HCT116 (cell line): ENCODE results near the gene CPT1A. TPM values are rescaled to one million over a fixed set of nuclear protein-coding genes. Genes with fewer than 3 reads are reported as not detected.

Experiments used
- ATAC-seq: fragments of 200-7000 bp; cut with Tn5 transposase; 2 replicates; pipeline ENCODE4 v1.9.1; 2020; ENCODE audit warnings: mild to moderate bottlenecking, moderate library complexity
- BruUV-seq: library from RNA; stranded (reverse); fragments of 400-500 nt; replicated peaks from 2 replicates; lab custom pipeline; 2021; lab: Mats Ljungman, UMichigan
- CTCF ChIA-PET: fragments of 300-600 bp; sonication (Branson Sonifier 250); formaldehyde crosslinking; loops from one replicate; lab custom pipeline; 2021; ENCODE audit warnings: antibody characterized with exemption; lab: Charles Lee
- POLR2A ChIA-PET: fragments of 300-600, 350-600 bp; sonication (Branson Sonifier 250); formaldehyde crosslinking; loops from one replicate; lab custom pipeline; 2021; ENCODE audit warnings: antibody characterized with exemption; lab: Charles Lee
- RAD21 ChIA-PET, 2 experiments: fragments of 300-600 bp; sonication (Branson Sonifier 250); formaldehyde crosslinking; loops; one replicate each; lab custom pipeline; 2023; ENCODE audit warnings: low total read pairs in 2 of 2; ENCODE audit not compliant: uncharacterized antibody in 2 of 2, unreplicated experiment in 2 of 2, low non-redundant PET in 1 of 2; lab: Charles Lee
- DNase-seq: peaks from one replicate; pipeline ENCODE4 v3.0.0-alpha.2; 2010; ENCODE audit warnings: low read depth, low spot score
- H2AFZ ChIP-seq: fragments of 200-600 bp; shearing (Covaris generic), sonication (generic); 2 replicates; pipeline ENCODE4 v1.6.1; 2017; ENCODE audit warnings: low read depth, mixed run types, mixed read lengths, antibody characterized with exemption, low read length; ENCODE audit not compliant: poor library complexity, severe bottlenecking
- H3K27ac ChIP-seq: 2 replicates; pipeline ENCODE4 v1.5.1; 2012; ENCODE audit warnings: low read depth, low read length
- H3K27me3 ChIP-seq: fragments of 200-600 bp; sonication (generic); 2 replicates; pipeline ENCODE4 v1.6.1; 2016; ENCODE audit warnings: mixed run types, low read length, mixed read lengths; ENCODE audit not compliant: insufficient read depth
- H3K36me3 ChIP-seq, 2 experiments: fragments of 200-500 bp in 1 of 2; fragments of 200-600 bp in 1 of 2; sonication (Bioruptor generic) in 1 of 2; sonication (generic) in 1 of 2; 2 replicates each; pipeline versions ENCODE4 v1.5.1 to v1.6.1; 2014 to 2016; ENCODE audit warnings: low read length in 2 of 2, inconsistent platforms in 1 of 2, mixed read lengths in 1 of 2, mixed run types in 1 of 2; ENCODE audit not compliant: insufficient read depth in 2 of 2, control insufficient read depth in 1 of 2
- H3K4me1 ChIP-seq, 2 experiments: fragments of 200-600 bp in 1 of 2; sonication (generic) in 1 of 2; 2 replicates each; pipeline versions ENCODE4 v1.5.1 to v1.6.1; 2012 to 2017; ENCODE audit warnings: low read length in 2 of 2, inconsistent platforms in 1 of 2, mild to moderate bottlenecking in 1 of 2, mixed read lengths in 1 of 2, mixed run types in 1 of 2, moderate library complexity in 1 of 2; ENCODE audit not compliant: insufficient read depth in 2 of 2, control insufficient read depth in 1 of 2
- H3K4me2 ChIP-seq: fragments of 200-600 bp; sonication (generic); 2 replicates; pipeline ENCODE4 v1.6.1; 2017; ENCODE audit warnings: mixed run types, low read length, mixed read lengths
- H3K4me3 ChIP-seq, 2 experiments: fragments of 200-600 bp in 1 of 2; sonication (generic) in 1 of 2; replicated peaks in 1 of 2; 2 replicates each; pipeline ENCODE4 v1.5.1; 2011 to 2016; ENCODE audit warnings: low read length in 2 of 2, control low read depth in 1 of 2, low read depth in 1 of 2, mild to moderate bottlenecking in 1 of 2, mixed read lengths in 1 of 2, mixed run types in 1 of 2
- H3K79me2 ChIP-seq: fragments of 200-600 bp; sonication (generic); 2 replicates; pipeline ENCODE4 v1.6.1; 2017; ENCODE audit warnings: mild to moderate bottlenecking, mixed run types, low read length, moderate library complexity, mixed read lengths; ENCODE audit not compliant: insufficient read depth
- H3K9ac ChIP-seq: fragments of 200-600 bp; sonication (generic); 2 replicates; pipeline ENCODE4 v1.6.1; 2016; ENCODE audit warnings: low read length, mixed read lengths
- H3K9me2 ChIP-seq: fragments of 200-600 bp; sonication (generic), shearing (Covaris generic); 2 replicates; pipeline ENCODE4 v1.6.1; 2017; ENCODE audit warnings: mixed run types, mild to moderate bottlenecking, moderate library complexity; ENCODE audit not compliant: insufficient read depth
- H3K9me3 ChIP-seq, 2 experiments: fragments of 200-500 bp in 1 of 2; fragments of 200-600 bp in 1 of 2; sonication (Bioruptor generic) in 1 of 2; sonication (generic) in 1 of 2; 2 replicates each; pipeline ENCODE4 v1.6.1; 2014 to 2017; ENCODE audit warnings: low read length in 2 of 2, mixed read lengths in 2 of 2, inconsistent platforms in 1 of 2, low read depth in 1 of 2, mild to moderate bottlenecking in 1 of 2, mixed run types in 1 of 2, moderate library complexity in 1 of 2; ENCODE audit not compliant: control insufficient read depth in 1 of 2, insufficient read depth in 1 of 2
- H4K20me1 ChIP-seq: fragments of 200-600 bp; sonication (generic), shearing (Covaris generic); 2 replicates; pipeline ENCODE4 v1.6.1; 2017; ENCODE audit warnings: mixed run types, mild to moderate bottlenecking, moderate library complexity; ENCODE audit not compliant: insufficient read depth
- CBX3 ChIP-seq: IDR thresholded peaks from 2 replicates; pipeline ENCODE4 v1.6.1; 2012; ENCODE audit warnings: low read depth
- CEBPB ChIP-seq: IDR thresholded peaks from 2 replicates; pipeline ENCODE4 v1.6.1; 2012; ENCODE audit warnings: low read depth
- EGR1 ChIP-seq: IDR thresholded peaks from 2 replicates; pipeline ENCODE4 v1.6.1; 2012; ENCODE audit warnings: low read depth
- EZH2 ChIP-seq: fragments of 200-600 bp; sonication (generic); IDR thresholded peaks from 2 replicates; pipeline ENCODE4 v1.6.1; 2017; ENCODE audit warnings: antibody characterized with exemption, mixed run types
- EZH2phosphoT487 ChIP-seq: fragments of 200-600 bp; IDR thresholded peaks from 2 replicates; pipeline ENCODE4 v1.6.1; 2018; ENCODE audit warnings: antibody characterized with exemption, borderline replicate concordance
- POLR2A ChIP-seq: IDR thresholded peaks from 2 replicates; pipeline ENCODE4 v1.7.0; 2011; ENCODE audit warnings: borderline replicate concordance; ENCODE audit not compliant: insufficient read depth, insufficient read length; ENCODE audit errors: extremely low read depth
- POLR2AphosphoS5 ChIP-seq: IDR thresholded peaks from 2 replicates; pipeline ENCODE4 v1.6.1; 2011; ENCODE audit warnings: mild to moderate bottlenecking, low read depth, low read length, moderate library complexity
- RAD21 ChIP-seq: IDR thresholded peaks from 2 replicates; pipeline ENCODE4 v1.6.1; 2012; ENCODE audit warnings: low read depth, mild to moderate bottlenecking
- REST ChIP-seq: IDR thresholded peaks from 2 replicates; pipeline ENCODE4 v1.6.1; 2012; ENCODE audit warnings: low read depth
- SRF ChIP-seq: IDR thresholded peaks from 2 replicates; pipeline ENCODE4 v1.6.1; 2012; ENCODE audit warnings: low read depth
- TCF7L2 ChIP-seq: IDR thresholded peaks from 2 replicates; pipeline ENCODE4 v1.7.0; 2011; ENCODE audit warnings: borderline replicate concordance, inconsistent platforms; ENCODE audit not compliant: insufficient read depth, insufficient read length; ENCODE audit errors: extremely low read depth
- intact Hi-C: fragments of 100-400 bp; cut with micrococcal nuclease; formaldehyde crosslinking; loops from 2 replicates; pipeline ENCODE4 v1.10.0; 2022
- total RNA-seq: library from RNA; stranded (reverse); gene quantifications from one replicate; pipeline ENCODE4 v1.2.1, GENCODE V29; 2021; ENCODE audit not compliant: unreplicated experiment

The CPT1A gene
- total RNA-seq, 1 experiment from 2014 or later: 54.4 TPM

GRCh38 chr11:68812526-68812925 is 29.2 kb downstream of the CPT1A start:
- no peak overlapping the region for H3K27ac ChIP-seq
- no peaks in the 10 kb centered on the region for H4K20me1 ChIP-seq
- TF ChIP-seq EGR1 (no peak), EZH2 (no peak), POLR2A (no peak)
- TF ChIP-seq, all 23 proteins: peak for 0
- Histone ChIP-seq H3K9ac (no peak overlapping the region), H2AFZ (no peak overlapping the region), H3K4me2 (no peak overlapping the region), H3K4me3 (no peak overlapping the region), H3K9me3 (no peaks in the 10 kb centered on the region), H3K27me3 (no peaks in the 10 kb centered on the region), H3K9me2 (no peaks in the 10 kb centered on the region), H3K4me1 (peaks cover 0 to 1% of the 10 kb centered on the region in 2 experiments; a peak in 1 of 4 replicates), H3K79me2 (peaks cover 4% of the 10 kb centered on the region; the same call in 1 of the 2 replicates), H3K36me3 (peaks cover 0 to 3% of the 10 kb centered on the region in 2 experiments; a peak in 1 of 4 replicates)
- RAD21 ChIA-PET: no interaction called here
- CTCF ChIA-PET: no interaction called here
- intact Hi-C loops: no loop called here
- ATAC-seq (no peak), DNase-seq (no peak)
- POLR2A ChIA-PET: no interaction called here
- BruUV-seq: no TSS peak

- intact Hi-C loops: no loop called here
- DNase-seq: no peak
- ChIA-PET POLR2A (no interaction called here), CTCF (no interaction called here), RAD21 (no interaction called here)
- no peak for ATAC-seq
- H3K27ac ChIP-seq: no peak overlapping the region
- no peaks in the 10 kb centered on the region for H3K79me2 ChIP-seq
- peaks cover 0 to 6% of the 10 kb centered on the region in 2 experiments; a peak in 1 of 4 replicates for H3K4me1 ChIP-seq
- no peaks in the 10 kb centered on the region for H3K9me3 ChIP-seq
- H3K36me3 ChIP-seq: peaks cover 3% of the 10 kb centered on the region in 2 experiments; a peak in 2 of 4 replicates
- H3K9me2 ChIP-seq: no peaks in the 10 kb centered on the region
- TF ChIP-seq EZH2phosphoT487: no peak
- no peak for TF ChIP-seq POLR2AphosphoS5
- no peak for TF ChIP-seq CEBPB
- no peak for TF ChIP-seq REST
- no peak for TF ChIP-seq SRF
- TF ChIP-seq TCF7L2: no peak
- no peak for TF ChIP-seq RAD21
- TF ChIP-seq CBX3: no peak
- H3K4me3 ChIP-seq: no peak overlapping the region
- no TSS peak for BruUV-seq
- no peak overlapping the region for H3K4me2 ChIP-seq
- no peaks in the 10 kb centered on the region for H4K20me1 ChIP-seq
- no peaks in the 10 kb centered on the region for H3K27me3 ChIP-seq
- no peak overlapping the region for H2AFZ ChIP-seq
- H3K9ac ChIP-seq: no peak overlapping the region
These were observed 31.6 kb downstream of the CPT1A start for GRCh38 chr11:68810164-68810563.
